Natural killer cell (primary cell): Measurements from ENCODE around the gene ISM1. TPM values are rescaled to one million over a fixed set of nuclear protein-coding genes. Genes with fewer than 3 reads are reported as not detected.

ENCODE experiments used
- ATAC-seq, 3 donors: fragments of 150-1000 bp in 2 of 3; fragments of 200-7000 bp in 1 of 3; cut with Tn5 transposase; 1 replicate in 1 of 3; 2 replicates in 2 of 3; pipeline ENCODE4 v1.10.0; 2021; ENCODE audit warnings: mild to moderate bottlenecking in 2 of 3, moderate library complexity in 2 of 3
- DNase-seq, 2 donors: peaks; one replicate each; pipeline versions ENCODE4 v3.0.0 to v3.0.0-alpha.2; 2013 to 2021; ENCODE audit warnings: mixed read lengths in 1 of 2
- H3K27ac ChIP-seq: one replicate; pipeline ENCODE4 v1.5.1; 2013; ENCODE audit warnings: mild to moderate bottlenecking, low read length
- H3K27me3 ChIP-seq: one replicate; pipeline ENCODE4 v1.6.1; 2013; ENCODE audit warnings: low read length; ENCODE audit not compliant: control insufficient read depth, insufficient read depth
- H3K36me3 ChIP-seq: one replicate; pipeline ENCODE4 v1.6.1; 2013; ENCODE audit warnings: low read length; ENCODE audit not compliant: control insufficient read depth, insufficient read depth
- H3K4me1 ChIP-seq: one replicate; pipeline ENCODE4 v1.6.1; 2013; ENCODE audit warnings: low read length; ENCODE audit not compliant: control insufficient read depth, insufficient read depth
- H3K4me3 ChIP-seq: one replicate; pipeline ENCODE4 v1.5.1; 2013; ENCODE audit warnings: low read length
- H3K9me3 ChIP-seq: one replicate; pipeline ENCODE4 v1.6.1; 2013; ENCODE audit warnings: low read length; ENCODE audit not compliant: control insufficient read depth, insufficient read depth
- H3K27ac Mint-ChIP-seq, 2 donors: one replicate each; pipeline ENCODE4 v1.8.0; 2022; ENCODE audit warnings: mild to moderate bottlenecking in 2 of 2, mixed read lengths in 2 of 2, moderate library complexity in 1 of 2
- H3K27me3 Mint-ChIP-seq, 2 donors: one replicate each; pipeline ENCODE4 v1.8.0; 2022; ENCODE audit warnings: low read depth in 2 of 2, mixed read lengths in 2 of 2
- H3K36me3 Mint-ChIP-seq: one replicate; pipeline ENCODE4 v1.8.0; 2022; ENCODE audit warnings: mixed read lengths
- H3K4me1 Mint-ChIP-seq, 2 donors: one replicate each; pipeline ENCODE4 v1.8.0; 2022; ENCODE audit warnings: mixed read lengths in 2 of 2
- H3K4me3 Mint-ChIP-seq: one replicate; pipeline ENCODE4 v1.8.0; 2022; ENCODE audit warnings: mild to moderate bottlenecking, moderate library complexity, mixed read lengths
- H3K9me3 Mint-ChIP-seq, 2 donors: one replicate each; pipeline ENCODE4 v1.8.0; 2022; ENCODE audit warnings: mixed read lengths in 2 of 2
- WGBS: methylation state at CpG from one replicate; pipeline ENCODE4 v1.1.7; 2013; ENCODE audit warnings: missing lambda C conversion rate; ENCODE audit not compliant: insufficient coverage; 5-methylcytosine and 5-hydroxymethylcytosine counted together
- intact Hi-C: fragments of 100-400 bp; cut with micrococcal nuclease; formaldehyde crosslinking; loops from one replicate; pipeline ENCODE4 v1.14.2; 2022
- total RNA-seq, 4 donors: library from RNA; stranded (reverse); fragments of 120-200 nt in 1 of 4; gene quantifications; one replicate each; pipeline versions ENCODE4 v1.2.3 to v1.2.4, GENCODE V29; 2013 to 2022
- TF ChIP-seq, protein P1 (sequence below): fragments of 200-600 bp; IDR thresholded peaks from one replicate; pipeline ENCODE4 v1.8.0; 2022; ENCODE audit warnings: antibody characterized with exemption

ISM1 gene
- total RNA-seq, 3 donors from 2014 or later (not counting 1 experiment from before 2014, with no cell fraction given) = 0.13 TPM; not detected in 2

DNA sequence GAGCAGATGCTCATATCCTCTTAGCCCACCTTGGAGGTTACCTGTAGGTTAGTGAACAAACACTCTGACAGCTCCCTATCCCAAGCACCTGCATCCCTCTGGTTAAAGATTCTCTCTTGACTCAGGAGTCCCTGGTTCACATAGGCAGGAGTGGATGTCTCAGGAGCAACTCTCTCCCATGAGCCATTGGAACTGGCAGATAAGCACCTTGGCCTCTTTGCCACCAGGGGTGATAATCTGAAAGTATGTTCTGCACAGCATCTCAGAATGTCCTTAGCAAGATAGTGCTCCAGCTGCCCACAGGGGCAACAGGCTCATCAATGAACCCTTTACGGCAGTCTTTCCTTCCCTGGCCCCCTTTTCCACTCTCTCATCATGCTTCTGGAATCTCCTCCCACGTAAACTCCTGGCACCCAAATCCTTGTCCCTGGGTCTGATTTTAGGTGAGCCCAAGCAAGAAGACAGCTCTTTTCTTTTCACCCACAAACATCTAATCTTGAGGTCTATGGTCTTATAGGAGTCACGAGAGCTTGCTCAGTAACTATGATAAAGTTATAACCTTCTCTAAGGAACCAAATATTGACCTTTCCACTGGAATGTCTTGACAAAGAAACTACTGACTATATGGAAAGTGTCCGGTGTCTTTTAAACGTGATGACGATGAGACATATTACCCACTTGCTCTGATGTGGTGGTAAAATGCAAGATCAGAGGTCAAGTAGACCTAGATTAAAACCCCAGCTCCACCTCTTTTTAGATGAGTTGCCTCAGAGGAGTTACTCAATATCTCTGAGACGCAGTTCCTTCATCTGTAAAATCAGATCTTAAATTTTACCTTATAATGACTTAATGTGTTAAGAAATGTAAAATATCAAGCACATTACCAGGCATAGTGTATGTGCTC lies 39.8 kb upstream of the ISM1 start:
- 42% methylated on average over 6 of the region's 7 CpGs for WGBS

DNA sequence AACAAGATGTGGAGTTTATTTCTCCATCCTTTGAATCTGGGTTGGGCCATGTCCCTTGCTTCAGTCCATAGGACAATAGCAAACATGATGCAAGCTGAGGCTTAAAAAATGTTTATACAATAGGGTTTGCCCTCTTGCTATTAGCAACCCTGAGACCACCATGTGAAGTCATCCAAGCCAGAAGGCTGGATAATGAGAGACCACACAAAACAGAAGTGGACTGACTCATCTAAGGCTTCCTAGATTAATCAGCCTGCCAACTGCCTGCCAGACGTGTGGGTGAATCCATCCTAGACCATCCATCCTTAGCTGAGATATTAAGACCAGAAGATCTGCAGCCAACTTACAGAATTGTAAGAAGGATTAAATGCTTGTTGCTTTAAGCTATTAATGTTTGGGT lies 38.1 kb upstream of the ISM1 start:
- peaks cover 8 to 29% of the 10 kb centered on the region in 2 donors for H3K27me3 Mint-ChIP-seq
- TF ChIP-seq, protein P1, sequence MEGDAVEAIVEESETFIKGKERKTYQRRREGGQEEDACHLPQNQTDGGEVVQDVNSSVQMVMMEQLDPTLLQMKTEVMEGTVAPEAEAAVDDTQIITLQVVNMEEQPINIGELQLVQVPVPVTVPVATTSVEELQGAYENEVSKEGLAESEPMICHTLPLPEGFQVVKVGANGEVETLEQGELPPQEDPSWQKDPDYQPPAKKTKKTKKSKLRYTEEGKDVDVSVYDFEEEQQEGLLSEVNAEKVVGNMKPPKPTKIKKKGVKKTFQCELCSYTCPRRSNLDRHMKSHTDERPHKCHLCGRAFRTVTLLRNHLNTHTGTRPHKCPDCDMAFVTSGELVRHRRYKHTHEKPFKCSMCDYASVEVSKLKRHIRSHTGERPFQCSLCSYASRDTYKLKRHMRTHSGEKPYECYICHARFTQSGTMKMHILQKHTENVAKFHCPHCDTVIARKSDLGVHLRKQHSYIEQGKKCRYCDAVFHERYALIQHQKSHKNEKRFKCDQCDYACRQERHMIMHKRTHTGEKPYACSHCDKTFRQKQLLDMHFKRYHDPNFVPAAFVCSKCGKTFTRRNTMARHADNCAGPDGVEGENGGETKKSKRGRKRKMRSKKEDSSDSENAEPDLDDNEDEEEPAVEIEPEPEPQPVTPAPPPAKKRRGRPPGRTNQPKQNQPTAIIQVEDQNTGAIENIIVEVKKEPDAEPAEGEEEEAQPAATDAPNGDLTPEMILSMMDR = no peak
- H3K36me3 ChIP-seq = no peaks in the 10 kb centered on the region
- no peak overlapping the region for H3K4me3 Mint-ChIP-seq
- H3K9me3 ChIP-seq = no peaks in the 10 kb centered on the region
- intact Hi-C loops = no loop called here
- DNase-seq (no peak), ATAC-seq (no peak)
- no peak overlapping the region for H3K27ac Mint-ChIP-seq
- no peaks in the 10 kb centered on the region for H3K4me1 Mint-ChIP-seq
- H3K4me1 ChIP-seq = no peaks in the 10 kb centered on the region
- H3K27ac ChIP-seq = no peak overlapping the region
- H3K9me3 Mint-ChIP-seq = peaks cover 4 to 11% of the 10 kb centered on the region in 2 donors
- no peaks in the 10 kb centered on the region for H3K27me3 ChIP-seq
- peaks cover 9% of the 10 kb centered on the region for H3K36me3 Mint-ChIP-seq
- WGBS = 86% methylated on average over 1 of the region's 1 CpG
- no peak overlapping the region for H3K4me3 ChIP-seq

More for the DNA sequence above, 39.8 kb upstream of the ISM1 start:
- H3K4me3 Mint-ChIP-seq = no peak overlapping the region
- H3K4me3 ChIP-seq = no peak overlapping the region
- DNase-seq = no peak
- H3K9me3 ChIP-seq = no peaks in the 10 kb centered on the region
- no peaks in the 10 kb centered on the region for H3K36me3 ChIP-seq
- H3K36me3 Mint-ChIP-seq = no peaks in the 10 kb centered on the region
- H3K4me1 ChIP-seq = no peaks in the 10 kb centered on the region
- intact Hi-C loops = no loop called here
- H3K9me3 Mint-ChIP-seq = peaks cover 4% of the 10 kb centered on the region in 2 donors
- no peak for ATAC-seq
- TF ChIP-seq, protein P1 = no peak
- H3K27me3 ChIP-seq = no peaks in the 10 kb centered on the region
- H3K27me3 Mint-ChIP-seq = peaks cover 23 to 37% of the 10 kb centered on the region in 2 donors
- no peak overlapping the region for H3K27ac Mint-ChIP-seq
- no peaks in the 10 kb centered on the region for H3K4me1 Mint-ChIP-seq
- H3K27ac ChIP-seq = no peak overlapping the region

DNA sequence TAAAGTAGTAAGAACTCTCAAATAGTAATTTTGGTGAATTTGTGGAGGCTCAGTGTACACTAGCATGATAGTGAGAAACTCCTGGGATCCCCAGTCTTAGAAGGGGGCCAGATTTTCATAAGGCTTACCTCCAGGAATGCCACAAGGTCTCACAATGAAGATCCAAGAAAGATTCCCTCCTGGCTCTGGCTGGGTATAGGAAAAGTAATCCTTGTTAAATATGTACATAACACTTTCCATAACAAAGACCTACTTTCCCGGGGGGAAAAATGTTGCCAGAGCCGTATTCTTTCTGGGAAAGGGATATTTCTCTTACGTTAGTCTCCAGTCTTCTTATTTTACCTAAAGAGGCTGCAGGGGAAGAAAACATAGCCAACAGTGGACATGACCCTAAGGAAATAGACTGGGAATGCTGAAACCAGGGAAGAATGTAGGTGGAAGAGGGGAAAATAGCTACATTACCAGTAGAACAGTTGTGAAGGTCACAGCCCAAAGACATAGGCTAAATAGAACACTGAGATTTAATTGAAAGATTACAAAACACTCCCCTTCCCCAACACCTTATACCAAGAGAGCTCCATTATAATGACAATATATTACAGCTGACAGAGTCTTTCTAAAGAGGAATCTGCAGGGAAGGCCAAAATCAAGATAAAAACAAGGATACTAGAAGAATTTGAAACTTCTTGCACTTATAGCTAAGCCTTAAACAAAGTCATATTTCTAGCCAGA lies 34.9 kb upstream of the ISM1 start:
- Mint-ChIP-seq H3K27ac (no peak overlapping the region), H3K4me3 (no peak overlapping the region), H3K4me1 (no peaks in the 10 kb centered on the region), H3K9me3 (peaks cover 4 to 11% of the 10 kb centered on the region in 2 donors), H3K27me3 (peaks cover 7 to 25% of the 10 kb centered on the region in 2 donors), H3K36me3 (peaks cover 9% of the 10 kb centered on the region)
- WGBS = 87% methylated on average over 3 of the region's 3 CpGs
- Histone ChIP-seq H3K4me1 (no peaks in the 10 kb centered on the region), H3K27ac (no peak overlapping the region), H3K36me3 (no peaks in the 10 kb centered on the region), H3K4me3 (no peak overlapping the region), H3K27me3 (no peaks in the 10 kb centered on the region), H3K9me3 (no peaks in the 10 kb centered on the region)
- intact Hi-C loops = no loop called here
- no peak for ATAC-seq
- DNase-seq = no peak
- TF ChIP-seq, protein P1 = no peak
